ENCODE data around the gene LELP1.

The LELP1 gene

GRCh38 chr1:153233448-153233847, 30.2 kb downstream of the LELP1 start:
- TF ChIP-seq, protein P1, sequence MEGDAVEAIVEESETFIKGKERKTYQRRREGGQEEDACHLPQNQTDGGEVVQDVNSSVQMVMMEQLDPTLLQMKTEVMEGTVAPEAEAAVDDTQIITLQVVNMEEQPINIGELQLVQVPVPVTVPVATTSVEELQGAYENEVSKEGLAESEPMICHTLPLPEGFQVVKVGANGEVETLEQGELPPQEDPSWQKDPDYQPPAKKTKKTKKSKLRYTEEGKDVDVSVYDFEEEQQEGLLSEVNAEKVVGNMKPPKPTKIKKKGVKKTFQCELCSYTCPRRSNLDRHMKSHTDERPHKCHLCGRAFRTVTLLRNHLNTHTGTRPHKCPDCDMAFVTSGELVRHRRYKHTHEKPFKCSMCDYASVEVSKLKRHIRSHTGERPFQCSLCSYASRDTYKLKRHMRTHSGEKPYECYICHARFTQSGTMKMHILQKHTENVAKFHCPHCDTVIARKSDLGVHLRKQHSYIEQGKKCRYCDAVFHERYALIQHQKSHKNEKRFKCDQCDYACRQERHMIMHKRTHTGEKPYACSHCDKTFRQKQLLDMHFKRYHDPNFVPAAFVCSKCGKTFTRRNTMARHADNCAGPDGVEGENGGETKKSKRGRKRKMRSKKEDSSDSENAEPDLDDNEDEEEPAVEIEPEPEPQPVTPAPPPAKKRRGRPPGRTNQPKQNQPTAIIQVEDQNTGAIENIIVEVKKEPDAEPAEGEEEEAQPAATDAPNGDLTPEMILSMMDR (conservative IDR thresholded peaks at IDR 0.05; ENCODE audit: control insufficient read depth, insufficient read depth, low read depth, low read length), result no peak
- H3K4me3 ChIP-seq (ENCODE audit: control insufficient read depth, low read depth, low read length), result no peak overlapping the region
- DNase-seq (ENCODE audit: low read depth), result no peak

DNA sequence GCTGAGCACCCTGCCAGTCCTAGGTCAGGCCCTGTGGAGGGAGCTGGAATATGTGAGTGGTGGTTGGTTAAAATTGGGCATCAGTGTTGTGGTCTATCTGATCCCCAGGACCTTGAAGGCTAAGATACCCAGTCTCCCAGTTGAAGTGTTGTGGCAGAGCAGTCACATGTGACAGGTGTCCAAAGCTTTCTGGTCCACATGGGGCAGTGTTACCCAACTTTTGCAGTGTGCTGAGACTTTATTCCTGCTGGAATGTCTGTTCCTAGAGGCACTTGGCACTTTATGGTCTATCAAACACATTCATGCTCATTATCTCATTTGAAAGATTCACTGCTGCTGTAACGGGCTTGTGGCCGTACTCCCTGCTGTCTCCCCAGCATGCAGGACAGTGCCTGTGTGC, 35.3 kb downstream of the LELP1 start:
- H3K4me3 ChIP-seq (ENCODE audit: control insufficient read depth, low read depth, low read length), result no peak overlapping the region
- DNase-seq (ENCODE audit: low read depth), result no peak
- TF ChIP-seq, protein P1 (conservative IDR thresholded peaks at IDR 0.05; ENCODE audit: control insufficient read depth, insufficient read depth, low read depth, low read length), result no peak

GRCh38 chr1:153242160-153242559, 38.9 kb downstream of the LELP1 start:
- no peak overlapping the region for H3K4me3 ChIP-seq (ENCODE audit: control insufficient read depth, low read depth, low read length)
- TF ChIP-seq, protein P1 (conservative IDR thresholded peaks at IDR 0.05; ENCODE audit: control insufficient read depth, insufficient read depth, low read depth, low read length), result no peak
- no peak for DNase-seq (ENCODE audit: low read depth)

DNA sequence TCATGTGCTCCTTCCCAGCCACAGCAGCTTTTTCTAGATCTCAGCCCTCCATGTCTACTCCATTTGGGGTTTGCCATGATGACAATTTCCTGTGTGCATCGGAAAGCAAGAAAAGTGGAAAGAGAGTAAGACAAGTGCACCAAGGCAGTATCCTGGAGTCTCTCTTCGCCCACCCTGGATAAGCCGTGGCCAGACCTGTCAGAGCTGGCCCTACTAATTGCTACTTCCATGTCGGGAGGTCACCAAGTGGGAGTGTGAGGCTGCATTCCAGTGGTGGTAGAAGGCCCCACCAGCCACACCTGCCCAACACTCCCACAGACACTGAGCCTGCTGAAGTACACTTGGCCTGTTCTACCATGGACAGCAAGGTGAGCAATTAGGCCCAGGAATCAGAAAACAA, 42.2 kb downstream of the LELP1 start:
- DNase-seq (ENCODE audit: low read depth), result no peak
- no peak overlapping the region for H3K4me3 ChIP-seq (ENCODE audit: control insufficient read depth, low read depth, low read length)
- TF ChIP-seq, protein P1 (conservative IDR thresholded peaks at IDR 0.05; ENCODE audit: control insufficient read depth, insufficient read depth, low read depth, low read length), result no peak

- no peak overlapping the region for H3K4me3 ChIP-seq (ENCODE audit: control insufficient read depth, low read depth, low read length)
- no peak for DNase-seq (ENCODE audit: low read depth)
- TF ChIP-seq, protein P1 (conservative IDR thresholded peaks at IDR 0.05; ENCODE audit: control insufficient read depth, insufficient read depth, low read depth, low read length), result no peak
Measured at GRCh38 chr1:153246018-153246417, 42.8 kb downstream of the LELP1 start.

DNA sequence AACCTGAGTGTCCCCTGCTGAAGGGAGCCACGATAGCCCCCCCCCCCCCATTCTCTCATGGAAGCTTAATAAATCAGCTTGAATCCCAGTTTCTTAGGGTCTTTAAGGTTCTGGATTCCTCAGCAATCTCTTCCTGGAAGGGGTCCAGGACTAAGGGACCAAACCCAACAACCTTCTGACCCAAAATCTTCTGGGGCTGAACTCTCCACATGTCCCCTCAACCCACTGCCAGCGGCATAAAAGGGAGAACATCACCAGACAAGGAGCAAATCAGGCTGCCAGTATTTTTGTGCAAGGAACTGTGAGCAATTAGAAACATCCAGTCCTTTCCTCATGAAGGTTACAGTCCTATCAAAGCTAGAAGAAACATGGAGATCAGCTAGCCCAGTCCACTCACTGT, 43.6 kb downstream of the LELP1 start:
- no peak overlapping the region for H3K4me3 ChIP-seq (ENCODE audit: control insufficient read depth, low read depth, low read length)
- TF ChIP-seq, protein P1 (conservative IDR thresholded peaks at IDR 0.05; ENCODE audit: control insufficient read depth, insufficient read depth, low read depth, low read length), result no peak
- DNase-seq (ENCODE audit: low read depth), result no peak

All from fibroblast of mammary gland (primary cell).